Lower leg skin (tissue), 3 donors: Measurements from ENCODE around the gene PRKCE.

Experiments used
- POLR2A ChIP-seq, 2 donors: fragments of 450-650 bp; IDR thresholded peaks; one replicate each; pipeline ENCODE4 v1.6.1; 2016 to 2017; ENCODE audit warnings: antibody characterized with exemption in 2 of 2, mild to moderate bottlenecking in 1 of 2, moderate library complexity in 1 of 2
- TF ChIP-seq, protein P1 (sequence below), 3 donors: fragments of 450-650 bp; IDR thresholded peaks; one replicate each; pipeline ENCODE4 v1.5.1; 2016; ENCODE audit warnings: antibody characterized with exemption in 3 of 3, mild to moderate bottlenecking in 3 of 3, moderate library complexity in 2 of 3

DNA sequence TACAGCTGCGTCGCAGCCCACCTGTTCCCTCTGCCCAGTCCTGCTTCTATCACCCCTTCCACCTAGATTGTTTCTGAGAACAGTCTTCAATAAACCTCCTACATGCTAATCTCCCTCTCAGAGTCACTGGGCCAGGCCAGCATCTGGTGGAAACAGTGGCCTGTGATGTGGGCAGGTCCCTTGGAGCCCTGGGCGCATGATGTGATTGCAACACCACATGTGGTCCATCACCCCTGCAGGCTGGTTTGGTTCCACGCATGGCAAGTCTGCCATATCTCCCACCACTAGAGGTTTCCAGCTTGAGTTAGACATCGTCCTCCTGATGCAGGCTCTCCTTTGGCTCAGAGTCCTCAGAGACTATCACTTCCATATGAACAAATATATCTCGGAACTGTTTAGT, 83.5 kb downstream of the PRKCE start:
- TF ChIP-seq, protein P1, sequence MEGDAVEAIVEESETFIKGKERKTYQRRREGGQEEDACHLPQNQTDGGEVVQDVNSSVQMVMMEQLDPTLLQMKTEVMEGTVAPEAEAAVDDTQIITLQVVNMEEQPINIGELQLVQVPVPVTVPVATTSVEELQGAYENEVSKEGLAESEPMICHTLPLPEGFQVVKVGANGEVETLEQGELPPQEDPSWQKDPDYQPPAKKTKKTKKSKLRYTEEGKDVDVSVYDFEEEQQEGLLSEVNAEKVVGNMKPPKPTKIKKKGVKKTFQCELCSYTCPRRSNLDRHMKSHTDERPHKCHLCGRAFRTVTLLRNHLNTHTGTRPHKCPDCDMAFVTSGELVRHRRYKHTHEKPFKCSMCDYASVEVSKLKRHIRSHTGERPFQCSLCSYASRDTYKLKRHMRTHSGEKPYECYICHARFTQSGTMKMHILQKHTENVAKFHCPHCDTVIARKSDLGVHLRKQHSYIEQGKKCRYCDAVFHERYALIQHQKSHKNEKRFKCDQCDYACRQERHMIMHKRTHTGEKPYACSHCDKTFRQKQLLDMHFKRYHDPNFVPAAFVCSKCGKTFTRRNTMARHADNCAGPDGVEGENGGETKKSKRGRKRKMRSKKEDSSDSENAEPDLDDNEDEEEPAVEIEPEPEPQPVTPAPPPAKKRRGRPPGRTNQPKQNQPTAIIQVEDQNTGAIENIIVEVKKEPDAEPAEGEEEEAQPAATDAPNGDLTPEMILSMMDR (IDR thresholded peaks at IDR 0.05), result no peak
- no peak for TF ChIP-seq POLR2A (IDR thresholded peaks at IDR 0.05)
